ENCODE results near the gene ZNF850. TPM values are rescaled to one million over a fixed set of nuclear protein-coding genes. Genes with fewer than 3 reads are reported as not detected.

Gene ZNF850
- total RNA-seq, 1 experiment from 2014 or later, result 1.4 TPM

- H3K4me1 ChIP-seq (ENCODE audit: control insufficient read depth in 1 of 2, insufficient read depth in 2 of 2, low read length in 2 of 2), result no peaks in the 10 kb centered on the region
- no peak overlapping the region for H3K27ac ChIP-seq (ENCODE audit: low read depth, low read length)
- no TSS peak for BruUV-seq (replicated peaks)
- POLR2A ChIA-PET, result no interaction called here
- H3K9me2 ChIP-seq (ENCODE audit: insufficient read depth), result no peaks in the 10 kb centered on the region
- no peak overlapping the region for H3K4me2 ChIP-seq (ENCODE audit: low read length)
- RAD21 ChIA-PET (ENCODE audit: low non-redundant PET in 1 of 2, low total read pairs in 2 of 2, uncharacterized antibody in 2 of 2, unreplicated experiment in 2 of 2), result no interaction called here
- no peaks in the 10 kb centered on the region for H3K27me3 ChIP-seq (ENCODE audit: insufficient read depth, low read length)
- H3K9me3 ChIP-seq (ENCODE audit: control insufficient read depth in 1 of 2, insufficient read depth in 1 of 2, low read depth in 1 of 2, low read length in 2 of 2), result peaks cover 0 to 12% of the 10 kb centered on the region in 2 experiments; a peak in 2 of 4 replicates
- H3K36me3 ChIP-seq (ENCODE audit: control insufficient read depth in 1 of 2, insufficient read depth in 2 of 2, low read length in 2 of 2), result no peaks in the 10 kb centered on the region
- DNase-seq (ENCODE audit: low read depth, low spot score), result no peak
- H4K20me1 ChIP-seq (ENCODE audit: insufficient read depth), result no peaks in the 10 kb centered on the region
- TF ChIP-seq EZH2 (IDR thresholded peaks at IDR 0.05) (no peak), ZFX (IDR thresholded peaks at IDR 0.05) (no peak), FOSL1 (IDR thresholded peaks at IDR 0.05; ENCODE audit: low read depth) (no peak), CEBPB (IDR thresholded peaks at IDR 0.05; ENCODE audit: low read depth) (no peak), RAD21 (IDR thresholded peaks at IDR 0.05; ENCODE audit: low read depth) (no peak), POLR2A (IDR thresholded peaks at IDR 0.05; ENCODE audit: borderline replicate concordance, extremely low read depth, insufficient read depth, insufficient read length) (no peak), EGR1 (IDR thresholded peaks at IDR 0.05; ENCODE audit: low read depth) (no peak), TCF7L2 (IDR thresholded peaks at IDR 0.05; ENCODE audit: borderline replicate concordance, extremely low read depth, insufficient read depth, insufficient read length) (no peak), YY1 (IDR thresholded peaks at IDR 0.05; ENCODE audit: extremely low read depth, insufficient replicate concordance, low read depth, low read length) (no peak), JUND (IDR thresholded peaks at IDR 0.05) (no peak), ELF1 (IDR thresholded peaks at IDR 0.05; ENCODE audit: borderline replicate concordance, low read depth) (no peak), REST (IDR thresholded peaks at IDR 0.05; ENCODE audit: low read depth) (no peak), SP1 (IDR thresholded peaks at IDR 0.05; ENCODE audit: low read depth) (no peak), ZNF274 (IDR thresholded peaks at IDR 0.05; ENCODE audit: low read depth, low read length) (no peak), SRF (IDR thresholded peaks at IDR 0.05; ENCODE audit: low read depth) (no peak)
- no peak overlapping the region for H3K4me3 ChIP-seq (replicated peaks in 1 of 2; ENCODE audit: low read depth in 1 of 2, low read length in 2 of 2)
- intact Hi-C loops (cut with micrococcal nuclease), result no loop called here
- no peak for ATAC-seq
- H3K79me2 ChIP-seq (ENCODE audit: insufficient read depth, low read length), result no peaks in the 10 kb centered on the region
- H2AFZ ChIP-seq (ENCODE audit: low read depth, low read length, poor library complexity, severe bottlenecking), result no peak overlapping the region
- no peak overlapping the region for H3K9ac ChIP-seq (ENCODE audit: low read length)
- CTCF ChIA-PET, result no interaction called here
Observed at GRCh38 chr19:36805364-36805763, 32.8 kb upstream of the ZNF850 start.

Data from HCT116 (cell line).